H1 (cell line): ENCODE results near the gene MRPS34. TPM values are rescaled to one million over a fixed set of nuclear protein-coding genes. Genes with fewer than 3 reads are reported as not detected.

ENCODE experiments used
- CTCF ChIA-PET: fragments of 300-600 bp; sonication (Branson Sonifier 250); formaldehyde crosslinking; loops from one replicate; lab custom pipeline; 2021; ENCODE audit not compliant: partially characterized antibody; lab: Charles Lee
- POLR2A ChIA-PET: fragments of 300-600 bp; sonication (Branson Sonifier 250); formaldehyde crosslinking; loops from one replicate; lab custom pipeline; 2021; ENCODE audit warnings: inconsistent platforms; ENCODE audit not compliant: partially characterized antibody; lab: Charles Lee
- DNase-seq, 2 experiments: peaks; one replicate each; pipeline versions ENCODE4 v3.0.0 to v3.0.0-alpha.2; 2010 to 2022; ENCODE audit warnings: low spot score in 2 of 2, low read depth in 1 of 2, mixed read lengths in 1 of 2
- FAIRE-seq: peaks from 2 replicates; lab custom pipeline; 2011; peaks lifted over from hg19 to GRCh38; lab: Jason Lieb, UNC
- H2AFZ ChIP-seq: 2 replicates; pipeline ENCODE4 v1.8.1; 2012; ENCODE audit warnings: low read length, inconsistent platforms
- H2AK5ac ChIP-seq: 2 replicates; pipeline ENCODE4 v1.6.1; 2013; ENCODE audit warnings: low read depth, low read length
- H2BK120ac ChIP-seq: replicated peaks from 2 replicates; pipeline ENCODE3; 2013; ENCODE audit warnings: low read depth, low read length, inconsistent platforms
- H2BK12ac ChIP-seq: 2 replicates; pipeline ENCODE4 v1.6.1; 2013; ENCODE audit warnings: low read depth, low read length
- H2BK15ac ChIP-seq: 2 replicates; pipeline ENCODE4 v1.6.1; 2013; ENCODE audit warnings: low read length
- H2BK20ac ChIP-seq: 2 replicates; pipeline ENCODE4 v1.6.1; 2013; ENCODE audit warnings: low read length
- H2BK5ac ChIP-seq: 2 replicates; pipeline ENCODE4 v1.6.1; 2013; ENCODE audit warnings: low read depth, low read length
- H3K14ac ChIP-seq: 2 replicates; pipeline ENCODE4 v1.6.1; 2013; ENCODE audit warnings: inconsistent platforms; ENCODE audit not compliant: insufficient read length
- H3K18ac ChIP-seq: 2 replicates; pipeline ENCODE4 v1.6.1; 2013; ENCODE audit warnings: low read length; ENCODE audit errors: extremely low read depth
- H3K23ac ChIP-seq: 2 replicates; pipeline ENCODE4 v1.6.1; 2013; ENCODE audit warnings: inconsistent platforms; ENCODE audit not compliant: insufficient read length
- H3K23me2 ChIP-seq: 2 replicates; pipeline ENCODE4 v1.6.1; 2013; ENCODE audit warnings: low read depth, low read length
- H3K27ac ChIP-seq: 2 replicates; pipeline ENCODE4 v1.6.1; 2011; ENCODE audit warnings: low read depth, low read length, inconsistent platforms
- H3K27me3 ChIP-seq, 4 experiments: replicated peaks in 1 of 4; 1 replicate in 1 of 4; 2 replicates in 3 of 4; pipeline versions ENCODE4 v1.6.1 to v1.8.1; 2011 to 2013; ENCODE audit warnings: low read length in 3 of 4, mild to moderate bottlenecking in 3 of 4, inconsistent platforms in 2 of 4, mixed read lengths in 2 of 4, moderate library complexity in 1 of 4; ENCODE audit not compliant: control insufficient read depth in 3 of 4, insufficient read depth in 3 of 4; ENCODE audit errors: extremely low read depth in 1 of 4
- H3K36me3 ChIP-seq, 4 experiments: 2 replicates each; pipeline versions ENCODE4 v1.6.1 to v1.8.1; 2011 to 2013; ENCODE audit warnings: mild to moderate bottlenecking in 4 of 4, low read length in 3 of 4, moderate library complexity in 2 of 4, control low read depth in 1 of 4, inconsistent platforms in 1 of 4; ENCODE audit not compliant: insufficient read depth in 4 of 4, control insufficient read depth in 2 of 4
- H3K4ac ChIP-seq: replicated peaks from 2 replicates; pipeline ENCODE3; 2013; ENCODE audit warnings: low read length, low read depth, mixed read lengths, inconsistent platforms; ENCODE audit not compliant: insufficient read length
- H3K4me1 ChIP-seq, 4 experiments: replicated peaks in 1 of 4; 1 replicate in 1 of 4; 2 replicates in 3 of 4; pipeline versions ENCODE4 v1.6.1 to v1.8.1; 2011 to 2013; ENCODE audit warnings: low read length in 3 of 4, inconsistent platforms in 2 of 4, mixed read lengths in 1 of 4; ENCODE audit not compliant: insufficient read depth in 4 of 4, control insufficient read depth in 3 of 4
- H3K4me2 ChIP-seq, 2 experiments: 2 replicates each; pipeline versions ENCODE4 v1.6.1 to v1.8.1; 2011 to 2013; ENCODE audit warnings: low read depth in 2 of 2, low read length in 2 of 2, control low read depth in 1 of 2, inconsistent platforms in 1 of 2, mild to moderate bottlenecking in 1 of 2; ENCODE audit not compliant: insufficient read depth in 1 of 2
- H3K4me3 ChIP-seq, 4 experiments: fragments of 200-600, 300-600 bp in 1 of 4; sonication (generic), shearing (Covaris generic), sonication (Bioruptor Twin) in 1 of 4; 2 replicates each; pipeline versions ENCODE4 v1.5.1 to v1.8.1; 2011 to 2016; ENCODE audit warnings: low read length in 4 of 4, low read depth in 3 of 4, control low read depth in 2 of 4, inconsistent platforms in 2 of 4, mild to moderate bottlenecking in 2 of 4, mixed read lengths in 1 of 4, moderate library complexity in 1 of 4; ENCODE audit not compliant: insufficient read depth in 2 of 4; ENCODE audit errors: extremely low read depth in 1 of 4
- H3K56ac ChIP-seq: replicated peaks from 2 replicates; pipeline ENCODE3; 2013; ENCODE audit warnings: low read depth, mild to moderate bottlenecking, mixed read lengths, low read length, inconsistent platforms; ENCODE audit not compliant: insufficient read length
- H3K79me1 ChIP-seq: 2 replicates; pipeline ENCODE4 v1.6.1; 2013; ENCODE audit warnings: low read depth, low read length, control low read depth
- H3K79me2 ChIP-seq, 2 experiments: 2 replicates each; pipeline versions ENCODE4 v1.6.1 to v1.8.1; 2012 to 2013; ENCODE audit warnings: low read length in 2 of 2, mild to moderate bottlenecking in 2 of 2, inconsistent platforms in 1 of 2; ENCODE audit not compliant: insufficient read depth in 2 of 2, control insufficient read depth in 1 of 2
- H3K9ac ChIP-seq, 4 experiments: replicated peaks in 1 of 4; 1 replicate in 1 of 4; 2 replicates in 3 of 4; pipeline versions ENCODE4 v1.6.1 to v1.8.1; 2011 to 2013; ENCODE audit warnings: low read depth in 3 of 4, low read length in 3 of 4, control low read depth in 2 of 4, mild to moderate bottlenecking in 2 of 4, moderate library complexity in 2 of 4, inconsistent platforms in 1 of 4; ENCODE audit errors: extremely low read depth in 1 of 4
- H3K9me3 ChIP-seq, 2 experiments: 2 replicates each; pipeline versions ENCODE4 v1.6.1 to v1.8.1; 2012 to 2013; ENCODE audit warnings: mild to moderate bottlenecking in 2 of 2, moderate library complexity in 2 of 2, control low read depth in 1 of 2, inconsistent platforms in 1 of 2, low read depth in 1 of 2, low read length in 1 of 2, mixed read lengths in 1 of 2; ENCODE audit not compliant: insufficient read depth in 2 of 2
- H4K20me1 ChIP-seq, 2 experiments: replicated peaks in 1 of 2; 2 replicates each; pipeline versions ENCODE3 to v1.8.1; 2011 to 2013; ENCODE audit warnings: inconsistent platforms in 2 of 2, low read length in 2 of 2, mild to moderate bottlenecking in 1 of 2; ENCODE audit not compliant: insufficient read depth in 2 of 2, control insufficient read depth in 1 of 2
- H4K5ac ChIP-seq: 2 replicates; pipeline ENCODE4 v1.6.1; 2013; ENCODE audit warnings: low read length, low read depth, mixed read lengths, inconsistent platforms; ENCODE audit not compliant: insufficient read length
- H4K8ac ChIP-seq: 2 replicates; pipeline ENCODE4 v1.8.0; 2013; ENCODE audit warnings: mild to moderate bottlenecking, moderate library complexity, low read length, inconsistent platforms; ENCODE audit not compliant: insufficient read depth; ENCODE audit errors: extremely low read depth
- H4K91ac ChIP-seq: replicated peaks from 2 replicates; pipeline ENCODE3; 2013; ENCODE audit warnings: low read length, mixed read lengths, inconsistent platforms; ENCODE audit not compliant: insufficient read length
- ATF3 ChIP-seq: IDR thresholded peaks from 2 replicates; pipeline ENCODE4 v1.6.1; 2011; ENCODE audit warnings: low read depth, mild to moderate bottlenecking, low read length; ENCODE audit not compliant: insufficient read depth
- CBX5 ChIP-seq: fragments of 300-800, 300-1000 bp; sonication (generic); IDR thresholded peaks from 2 replicates; pipeline ENCODE4 v1.7.1; 2016; ENCODE audit warnings: antibody characterized with exemption, low read length, low read depth
- CREB1 ChIP-seq: IDR thresholded peaks from 2 replicates; pipeline ENCODE4 v1.6.1; 2012; ENCODE audit warnings: inconsistent platforms
- HDAC2 ChIP-seq, 2 experiments: fragments of 300-600 bp in 1 of 2; sonication (generic) in 1 of 2; IDR thresholded peaks; 2 replicates each; pipeline ENCODE4 v1.6.1; 2011 to 2012; ENCODE audit warnings: low read depth in 2 of 2, low read length in 2 of 2, mild to moderate bottlenecking in 2 of 2, moderate library complexity in 2 of 2, borderline replicate concordance in 1 of 2, inconsistent platforms in 1 of 2
- NANOG ChIP-seq: IDR thresholded peaks from 2 replicates; pipeline ENCODE4 v1.6.1; 2011; ENCODE audit warnings: low read length, low read depth, mild to moderate bottlenecking, inconsistent platforms; ENCODE audit not compliant: insufficient read depth, poor library complexity, severe bottlenecking
- PHF8 ChIP-seq: fragments of 200-600 bp; sonication (generic); conservative IDR thresholded peaks from 2 replicates; pipeline ENCODE4 v1.7.1; 2012; ENCODE audit warnings: low read depth, mild to moderate bottlenecking, inconsistent platforms, low read length, moderate library complexity
- SP2 ChIP-seq: IDR thresholded peaks from 2 replicates; pipeline ENCODE4 v1.6.1; 2012; ENCODE audit warnings: mild to moderate bottlenecking, low read length, inconsistent platforms
- USF2 ChIP-seq: IDR thresholded peaks from 2 replicates; pipeline ENCODE4 v1.6.1; 2011; ENCODE audit warnings: low read length, improper control_type of control experiment
- YY1 ChIP-seq: IDR thresholded peaks from 2 replicates; pipeline ENCODE4 v1.6.1; 2011; ENCODE audit warnings: low read depth, mild to moderate bottlenecking, low read length
- WGBS, 2 experiments: shearing (Covaris generic) in 1 of 2; methylation state at CpG; one replicate each; pipeline versions ENCODE4 v1.1.6 to v1.1.7; 2013 to 2015; ENCODE audit warnings: low lambda C conversion rate in 2 of 2, mixed read lengths in 2 of 2, inconsistent platforms in 1 of 2, low coverage in 1 of 2, missing lambda C conversion rate in 1 of 2; ENCODE audit not compliant: insufficient replicate concordance in 2 of 2, insufficient coverage in 1 of 2, insufficient read length in 1 of 2; ENCODE audit errors: extremely low coverage in 1 of 2, missing lambda C conversion rate in 1 of 2; 5-methylcytosine and 5-hydroxymethylcytosine counted together
- polyA plus RNA-seq, 7 experiments: library from polyadenylated mRNA; depleted of rRNA in 3 of 7; stranded (reverse) in 5 of 7; unstranded in 2 of 7; fragments of >200 nt in 5 of 7; fragments of 200-250 nt in 2 of 7; gene quantifications; 1 replicate in 5 of 7; 2 replicates in 1 of 7; 4 replicates in 1 of 7; pipeline versions ENCODE4 v1.2.1 to v1.2.3, GENCODE V29; 2011 to 2013; ENCODE audit warnings: missing spikeins in 2 of 7, mixed read lengths in 2 of 7
- total RNA-seq: library from RNA; stranded (reverse); fragmentation: NEBNext Ultra II Directional; extraction: Animal tissue kit (Norgen Biotek cat#: 25700); gene quantifications from 2 replicates; pipeline ENCODE4 v1.2.1, GENCODE V29; 2021

Gene MRPS34
- total and polyA plus RNA-seq, 2 of the 8 experiments (the other 6 are each of a cell fraction or from before 2014, with no cell fraction given) = 168 to 252 TPM

- no peak for FAIRE-seq
- Histone ChIP-seq H4K20me1 (peaks cover 20 to 25% of the 10 kb centered on the region in 2 experiments), H3K27ac (no peak overlapping the region), H4K91ac (no peak overlapping the region), H2AFZ (no peak overlapping the region), H3K23ac (no peak overlapping the region), H2AK5ac (no peak overlapping the region), H3K36me3 (peaks cover 0 to 29% (median 3%) of the 10 kb centered on the region in 4 experiments; a peak in 4 of 8 replicates), H3K4me2 (no peak overlapping the region), H3K23me2 (peaks cover 3% of the 10 kb centered on the region; the same call in 1 of the 2 replicates), H3K27me3 (no peaks in the 10 kb centered on the region), H4K5ac (no peak overlapping the region), H2BK15ac (no peak overlapping the region), H3K56ac (no peak overlapping the region), H3K9ac (no peak overlapping the region), H3K4ac (no peak overlapping the region), H3K79me1 (peaks cover 16% of the 10 kb centered on the region; the same call in 1 of the 2 replicates), H3K9me3 (no peaks in the 10 kb centered on the region), H2BK20ac (no peak overlapping the region), H3K79me2 (peaks cover 0 to 35% of the 10 kb centered on the region in 2 experiments; a peak in 3 of 4 replicates), H4K8ac (no peak overlapping the region), H3K14ac (no peak overlapping the region), H2BK120ac (no peak overlapping the region), H3K4me3 (no peak overlapping the region), H2BK12ac (no peak overlapping the region), H3K18ac (no peak overlapping the region), H3K4me1 (peaks cover 0 to 7% (median 4%) of the 10 kb centered on the region in 4 experiments; a peak in 5 of 7 replicates), H2BK5ac (no peak overlapping the region)
- no peak for DNase-seq
- 92% methylated on average over 26 of the region's 26 CpGs; no CpG with 5 or more reads in 1 of the 2 experiments for WGBS, 2 experiments
- CTCF ChIA-PET = interaction anchor here (0.5 to 1.4 kb wide), 4 partner anchors 11 to 271 kb away, joined by 3 to 4 read pairs (median 3); partner anchors contain the start of gene FAHD1
- POLR2A ChIA-PET = interaction anchor here (0.7 to 12.0 kb wide), 4 partner anchors 8 to 42 kb away, joined by 4 to 246 read pairs (median 8); partner anchors contain the start of genes EME2, FAHD1, HAGH and MRPS34
- TF ChIP-seq USF2 (no peak), PHF8 (no peak), ATF3 (no peak), NANOG (no peak), CREB1 (no peak), HDAC2 (IDR thresholded peaks at IDR 0.05; ENCODE audit: borderline replicate concordance in 1 of 2, low read depth in 2 of 2, low read length in 2 of 2) (no peak), SP2 (no peak), YY1 (no peak), CBX5 (no peak)
Observed at GRCh38 chr16:1784977-1785845, 12.3 kb upstream of the MRPS34 start.
